SK-N-SH treated with all-trans-retinoic acid at 6 μM for 48 hours (cell line): ENCODE measurements around the gene RPL3.

Experiments
- ATAC-seq: fragments of 200-7000 bp; cut with Tn5 transposase; 3 replicates; pipeline ENCODE4 v1.9.1; 2020; ENCODE audit warnings: mild to moderate bottlenecking, moderate library complexity
- ARNTL ChIP-seq: fragments of 450-650 bp; formaldehyde crosslinking; IDR thresholded peaks from 2 replicates; pipeline ENCODE4 v1.5.0; 2020; ENCODE audit warnings: low read depth, mild to moderate bottlenecking, moderate library complexity, borderline replicate concordance
- BACH2 ChIP-seq: fragments of 250-450 bp; sonication (Bioruptor Pico); IDR thresholded peaks from 2 replicates; pipeline ENCODE4 v1.9.0; 2021; ENCODE audit warnings: mild to moderate bottlenecking, borderline replicate concordance
- CSDC2 ChIP-seq: fragments of 250-450 bp; sonication (Bioruptor Pico); IDR thresholded peaks from 2 replicates; pipeline ENCODE4 v1.5.0; 2020; ENCODE audit warnings: mild to moderate bottlenecking, moderate library complexity
- GLIS3 ChIP-seq: fragments of 250-450 bp; sonication (Bioruptor Pico); IDR thresholded peaks from 2 replicates; pipeline ENCODE4 v1.5.0; 2020; ENCODE audit warnings: mild to moderate bottlenecking, moderate library complexity
- OSR1 ChIP-seq: fragments of 250-450 bp; sonication (Bioruptor Pico); IDR thresholded peaks from 2 replicates; pipeline ENCODE4 v1.8.0; 2022; ENCODE audit warnings: moderate library complexity, mild to moderate bottlenecking, inconsistent platforms
- PATZ1 ChIP-seq: fragments of 250-450 bp; sonication (Bioruptor Pico); IDR thresholded peaks from 2 replicates; pipeline ENCODE4 v1.8.0; 2020; ENCODE audit warnings: mild to moderate bottlenecking, moderate library complexity, borderline replicate concordance
- PPARA ChIP-seq: fragments of 250-450 bp; sonication (Bioruptor Pico); IDR thresholded peaks from 2 replicates; pipeline ENCODE4 v1.5.0; 2020; ENCODE audit warnings: mild to moderate bottlenecking, borderline replicate concordance
- RARB ChIP-seq: fragments of 250-450 bp; sonication (Bioruptor Pico); IDR thresholded peaks from 2 replicates; pipeline ENCODE4 v1.8.0; 2021; ENCODE audit warnings: mild to moderate bottlenecking, moderate library complexity
- SNAI2 ChIP-seq: fragments of 250-450 bp; sonication (Bioruptor Pico); IDR thresholded peaks from 2 replicates; pipeline ENCODE4 v1.5.0; 2020; ENCODE audit warnings: mild to moderate bottlenecking, moderate library complexity
- TOX ChIP-seq: fragments of 250-450 bp; sonication (Bioruptor Pico); IDR thresholded peaks from 2 replicates; pipeline ENCODE4 v1.8.0; 2021; ENCODE audit warnings: mild to moderate bottlenecking, moderate library complexity, borderline replicate concordance
- TSHZ2 ChIP-seq: fragments of 250-450 bp; sonication (Bioruptor Pico); IDR thresholded peaks from 2 replicates; pipeline ENCODE4 v1.5.0; 2020; ENCODE audit warnings: mild to moderate bottlenecking, moderate library complexity
- ZFP3 ChIP-seq: fragments of 250-450 bp; sonication (Bioruptor Pico); IDR thresholded peaks from 2 replicates; pipeline ENCODE4 v1.5.0; 2020; ENCODE audit warnings: mild to moderate bottlenecking, moderate library complexity
- ZFP30 ChIP-seq: fragments of 450-650 bp; formaldehyde crosslinking; IDR thresholded peaks from 2 replicates; pipeline ENCODE4 v1.5.0; 2022; ENCODE audit warnings: mild to moderate bottlenecking, moderate library complexity
- ZNF565 ChIP-seq: fragments of 450-650 bp; formaldehyde crosslinking; conservative IDR thresholded peaks from 2 replicates; pipeline ENCODE4 v1.5.0; 2020; ENCODE audit warnings: low read depth, mild to moderate bottlenecking, moderate library complexity
- ZNF8 ChIP-seq: fragments of 450-650 bp; formaldehyde crosslinking; IDR thresholded peaks from 2 replicates; pipeline ENCODE4 v1.5.0; 2020; ENCODE audit warnings: mild to moderate bottlenecking, moderate library complexity
- TF ChIP-seq, protein P1 (sequence below): fragments of 250-450 bp; sonication (Bioruptor Pico); IDR thresholded peaks from 2 replicates; pipeline ENCODE4 v1.5.1; 2020; ENCODE audit warnings: low read depth, mild to moderate bottlenecking, moderate library complexity
- TF ChIP-seq, protein P2 (sequence below): fragments of 250-450 bp; sonication (Bioruptor Pico); IDR thresholded peaks from 2 replicates; pipeline ENCODE4 v1.5.1; 2021; ENCODE audit warnings: mild to moderate bottlenecking, moderate library complexity

Gene RPL3

DNA sequence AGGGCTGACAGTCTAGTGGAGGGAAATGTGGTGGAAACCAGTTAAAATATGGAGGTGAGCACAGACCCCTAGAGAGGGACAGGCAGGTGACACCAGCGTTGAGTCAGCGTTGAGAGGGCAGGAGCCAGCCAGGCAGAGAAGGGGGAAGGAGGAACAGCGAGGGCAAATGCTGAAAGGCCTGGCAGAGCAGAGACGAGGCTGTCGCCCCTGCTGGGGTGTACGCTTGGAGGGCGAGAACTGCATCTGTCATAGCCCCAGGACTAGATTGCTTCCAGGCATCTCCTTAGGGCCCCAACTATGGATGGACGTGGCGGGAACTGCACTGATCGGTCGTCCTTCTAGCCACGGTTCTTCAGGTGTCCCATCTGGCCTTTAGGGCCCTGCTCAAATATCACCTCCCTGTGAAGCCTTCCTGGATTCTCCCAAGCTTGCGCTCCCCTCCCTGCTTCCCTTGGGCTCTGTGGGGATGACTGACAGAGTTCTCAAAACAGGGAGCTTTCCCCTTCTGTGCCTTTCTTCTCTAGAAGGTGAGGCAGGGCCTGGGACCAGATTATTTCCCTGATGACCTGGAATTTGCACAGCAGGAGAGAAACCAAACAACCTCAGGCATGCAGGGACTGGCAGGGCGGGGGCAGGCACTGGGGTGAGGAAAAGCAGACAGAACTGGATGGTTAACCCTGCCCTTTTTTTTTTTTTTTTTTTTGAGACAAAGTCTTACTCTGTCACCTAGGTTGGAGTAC lies 41.4 kb upstream of the RPL3 start (continued):
- no peak for TF ChIP-seq TOX
- TF ChIP-seq, protein P1, sequence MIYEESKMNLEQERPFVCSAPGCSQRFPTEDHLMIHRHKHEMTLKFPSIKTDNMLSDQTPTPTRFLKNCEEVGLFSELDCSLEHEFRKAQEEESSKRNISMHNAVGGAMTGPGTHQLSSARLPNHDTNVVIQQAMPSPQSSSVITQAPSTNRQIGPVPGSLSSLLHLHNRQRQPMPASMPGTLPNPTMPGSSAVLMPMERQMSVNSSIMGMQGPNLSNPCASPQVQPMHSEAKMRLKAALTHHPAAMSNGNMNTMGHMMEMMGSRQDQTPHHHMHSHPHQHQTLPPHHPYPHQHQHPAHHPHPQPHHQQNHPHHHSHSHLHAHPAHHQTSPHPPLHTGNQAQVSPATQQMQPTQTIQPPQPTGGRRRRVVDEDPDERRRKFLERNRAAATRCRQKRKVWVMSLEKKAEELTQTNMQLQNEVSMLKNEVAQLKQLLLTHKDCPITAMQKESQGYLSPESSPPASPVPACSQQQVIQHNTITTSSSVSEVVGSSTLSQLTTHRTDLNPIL (CRISPR knock-in tag): no peak
- no peak for TF ChIP-seq ZFP30 (CRISPR knock-in tag)
- TF ChIP-seq PPARA (CRISPR knock-in tag): no peak
- no peak for TF ChIP-seq GLIS3 (CRISPR knock-in tag)
- TF ChIP-seq TSHZ2 (CRISPR knock-in tag): no peak

DNA sequence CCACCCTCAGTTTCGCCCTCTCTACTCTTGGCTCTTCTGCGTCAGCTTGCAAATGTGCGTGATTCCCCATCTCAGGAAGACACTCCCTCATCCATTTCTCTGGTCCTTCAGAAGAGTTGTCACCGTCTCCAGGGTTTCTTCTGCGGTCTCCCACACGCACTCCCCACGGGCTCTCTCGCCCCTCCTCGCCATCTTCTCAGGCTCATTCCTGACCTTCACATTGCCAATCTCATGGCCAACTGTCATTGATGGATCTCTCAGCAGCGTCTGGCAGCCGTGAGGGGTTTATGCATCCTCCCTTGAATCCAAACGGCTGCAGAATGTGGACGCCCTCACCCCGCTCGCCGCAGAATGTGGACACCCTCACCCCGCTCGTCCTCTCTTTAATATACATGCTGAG lies 40.8 kb upstream of the RPL3 start:
- ATAC-seq: no peak
- TF ChIP-seq TSHZ2 (CRISPR knock-in tag) (no peak), PATZ1 (CRISPR knock-in tag) (no peak), RARB (CRISPR knock-in tag) (no peak), GLIS3 (CRISPR knock-in tag) (no peak)
- TF ChIP-seq, protein P1 (CRISPR knock-in tag): no peak

GRCh38 chr22:39359659-39360195 lies 40.3 kb upstream of the RPL3 start:
- ATAC-seq: no peak
- no peak for TF ChIP-seq RARB (CRISPR knock-in tag)
- TF ChIP-seq, protein P1 (CRISPR knock-in tag): no peak
- TF ChIP-seq OSR1 (CRISPR knock-in tag): no peak
- TF ChIP-seq CSDC2 (CRISPR knock-in tag): no peak
- TF ChIP-seq PATZ1 (CRISPR knock-in tag): no peak
- TF ChIP-seq, protein P2, sequence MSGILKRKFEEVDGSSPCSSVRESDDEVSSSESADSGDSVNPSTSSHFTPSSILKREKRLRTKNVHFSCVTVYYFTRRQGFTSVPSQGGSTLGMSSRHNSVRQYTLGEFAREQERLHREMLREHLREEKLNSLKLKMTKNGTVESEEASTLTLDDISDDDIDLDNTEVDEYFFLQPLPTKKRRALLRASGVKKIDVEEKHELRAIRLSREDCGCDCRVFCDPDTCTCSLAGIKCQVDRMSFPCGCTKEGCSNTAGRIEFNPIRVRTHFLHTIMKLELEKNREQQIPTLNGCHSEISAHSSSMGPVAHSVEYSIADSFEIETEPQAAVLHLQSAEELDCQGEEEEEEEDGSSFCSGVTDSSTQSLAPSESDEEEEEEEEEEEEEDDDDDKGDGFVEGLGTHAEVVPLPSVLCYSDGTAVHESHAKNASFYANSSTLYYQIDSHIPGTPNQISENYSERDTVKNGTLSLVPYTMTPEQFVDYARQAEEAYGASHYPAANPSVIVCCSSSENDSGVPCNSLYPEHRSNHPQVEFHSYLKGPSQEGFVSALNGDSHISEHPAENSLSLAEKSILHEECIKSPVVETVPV: no peak
- no peak for TF ChIP-seq ZFP3 (CRISPR knock-in tag)
- TF ChIP-seq BACH2 (CRISPR knock-in tag): no peak
- no peak for TF ChIP-seq SNAI2 (CRISPR knock-in tag)
- no peak for TF ChIP-seq ZNF565 (CRISPR knock-in tag)
- no peak for TF ChIP-seq ZNF8 (CRISPR knock-in tag)
- no peak for TF ChIP-seq TSHZ2 (CRISPR knock-in tag)
- TF ChIP-seq ARNTL: no peak
